ENCODE results near the gene ZFYVE26. TPM values are rescaled to one million over a fixed set of nuclear protein-coding genes. Genes with fewer than 3 reads are reported as not detected.

Gene ZFYVE26
- 5.0 to 6.2 TPM (median 5.5 TPM) in 5 replicates for total RNA-seq (2022; extraction: Qiagen RNA extraction)

DNA sequence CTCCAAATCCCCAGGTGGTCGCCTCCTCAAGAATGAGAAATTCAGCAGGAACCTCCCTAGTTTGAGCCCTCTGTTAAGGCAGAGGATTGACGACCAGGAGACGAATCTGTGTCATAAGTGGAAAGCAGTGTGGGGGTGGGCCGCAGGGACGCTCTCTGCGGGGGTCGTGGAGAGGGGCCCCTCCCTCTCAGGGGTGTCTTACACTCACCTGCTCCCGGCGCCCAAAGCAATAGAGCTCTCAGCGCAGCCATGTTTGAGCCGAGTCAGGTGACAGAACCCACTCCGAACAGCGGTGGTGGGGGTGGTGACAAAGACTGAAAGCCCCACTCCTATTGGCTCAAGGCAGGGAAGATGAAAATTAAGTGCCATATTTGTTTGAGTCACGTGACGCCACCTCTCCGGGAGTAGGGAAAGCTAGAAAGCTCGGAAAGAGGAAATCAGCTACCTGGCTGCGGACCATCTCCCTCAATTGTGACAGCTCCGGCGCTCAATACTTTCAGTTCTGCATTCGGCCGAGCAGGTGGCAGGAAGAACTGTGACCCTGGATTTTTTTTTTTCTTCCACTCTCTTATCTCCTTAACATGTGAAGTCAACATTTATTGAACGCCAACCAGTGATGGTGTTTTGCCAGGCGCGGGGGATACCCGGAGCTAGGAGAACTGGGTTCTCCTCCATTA lies at the start of gene ZFYVE26:
TSS of gene ZFYVE26 (minus strand) at position 265 of the 677 bp plus-strand sequence. CDS start 627 bp downstream, outside the sequence.

DNA sequence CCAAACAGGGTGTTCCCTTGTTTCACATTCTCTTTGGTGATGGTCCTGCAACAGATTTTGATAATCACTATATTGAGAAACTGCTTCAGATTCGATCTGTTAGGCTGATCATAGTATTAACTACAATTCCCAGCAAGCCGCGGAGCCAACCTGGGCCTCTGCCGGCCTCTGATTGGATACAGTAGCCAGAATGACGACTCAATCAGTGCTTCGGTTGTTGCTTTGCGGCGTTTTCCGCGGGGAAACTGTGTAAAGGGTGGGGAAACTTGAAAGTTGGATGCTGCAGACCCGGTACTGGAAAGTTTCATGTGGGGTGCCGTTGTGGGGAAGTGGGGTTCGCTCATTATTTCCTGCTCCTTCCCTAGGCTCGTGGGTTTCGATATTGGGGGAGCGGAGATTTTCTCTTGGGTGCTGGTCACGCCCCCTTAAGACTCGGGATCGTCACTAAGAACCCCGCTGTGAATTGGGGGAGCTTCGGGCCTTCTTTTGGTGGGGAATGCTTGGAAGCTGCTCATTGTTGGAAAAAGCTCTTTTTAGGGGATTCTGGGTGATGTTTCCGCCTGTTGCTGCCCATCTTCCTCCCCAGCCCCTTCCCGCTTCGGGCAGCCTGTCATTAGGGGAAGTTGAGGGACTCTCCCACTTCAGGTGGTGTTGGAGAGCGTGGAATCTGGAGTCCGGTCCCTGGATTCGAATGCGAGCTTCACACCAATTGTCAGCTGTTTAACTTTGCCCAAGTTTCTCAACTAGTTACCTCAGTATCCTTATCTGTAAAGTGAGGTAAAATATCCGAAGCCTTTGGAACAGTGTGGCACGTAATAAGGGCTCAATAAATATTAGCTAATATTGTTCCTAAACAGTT lies 3.4 kb upstream of the ZFYVE26 start, which contains the start of gene RAD51B:
TSS of gene RAD51B (plus strand) at position 217 of the 859 bp plus-strand sequence.

DNA sequence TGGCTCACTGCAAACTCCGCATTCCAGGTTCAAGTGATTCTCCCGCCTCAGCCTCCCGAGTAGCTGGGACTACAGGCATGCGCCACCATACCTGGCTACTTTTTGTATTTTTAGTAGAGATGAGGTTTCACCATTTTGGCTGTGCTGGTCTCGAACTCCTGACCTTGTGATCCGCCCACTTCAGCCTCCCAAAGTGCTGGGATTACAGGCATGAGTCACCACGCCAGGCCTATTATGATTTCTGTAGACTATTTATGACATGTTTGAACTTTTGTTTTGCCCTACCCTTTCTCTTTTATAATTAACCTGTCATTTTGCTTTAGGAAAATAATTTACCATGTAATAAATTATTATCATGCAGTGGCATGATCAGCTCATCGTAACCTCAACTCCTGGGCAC lies 114.9 kb downstream of the ZFYVE26 start, which contains the start of gene RDH12:
TSS of gene RDH12 (plus strand) at position 395 of the 400 bp plus-strand sequence. CDS start 20,757 bp downstream, outside the sequence.

Other genes starting within 250 kb of the ZFYVE26 start
- 16.5 to 19.5 TPM (median 18.5 TPM) in 5 replicates for gene PIGH, start 216.3 kb downstream of the ZFYVE26 start, total RNA-seq (2022; extraction: Qiagen RNA extraction)
- gene ARG2, start 196.7 kb downstream of the ZFYVE26 start, total RNA-seq (2022; extraction: Qiagen RNA extraction), result 1.5 to 2.5 TPM (median 2.1 TPM) in 5 replicates
- gene VTI1B, start 142.0 kb downstream of the ZFYVE26 start, total RNA-seq (2022; extraction: Qiagen RNA extraction), result 72.9 to 91.3 TPM (median 85.0 TPM) in 5 replicates
- gene RDH11, start 120.8 kb downstream of the ZFYVE26 start, total RNA-seq (2022; extraction: Qiagen RNA extraction), result 50.5 to 58.3 TPM (median 52.3 TPM) in 5 replicates
- 0.03 to 0.07 TPM (median 0.06 TPM) in 3 of 5 replicates, not detected in the others for gene RDH12, start 114.7 kb downstream of the ZFYVE26 start, total RNA-seq (2022; extraction: Qiagen RNA extraction)
- gene RAD51B, start 3.2 kb upstream of the ZFYVE26 start, total RNA-seq (2022; extraction: Qiagen RNA extraction), result 3.6 to 5.6 TPM (median 4.2 TPM) in 5 replicates